Karpas-422 (cell line): ENCODE results near the gene CD5L. TPM values are rescaled to one million over a fixed set of nuclear protein-coding genes. Genes with fewer than 3 reads are reported as not detected.

Experiments used
- small RNA-seq: library from RNA; depleted of rRNA; stranded (forward); fragments of <200 nt; gene quantifications from one replicate; pipeline ENCODE3, GENCODE V24; 2014
- total RNA-seq: library from RNA; depleted of rRNA; stranded (reverse); fragments of >200 nt; shearing (Covaris generic); gene quantifications from 2 replicates; pipeline ENCODE4 v1.2.3, GENCODE V29; 2014; ENCODE audit warnings: low replicate concordance; rRNA removed

Gene CD5L
- total RNA-seq, 1 experiment from 2014 or later = 2.0 TPM

Small RNAs within 50 kb of the gene (small RNA-seq; reads per million reads assigned to genes)
- gene MRPS21P2 = not detected

Other genes with a start within 250 kb of the CD5L start
- 0.11 TPM in 1 of 2 replicates, not detected in the other for gene FCRL4, start 243.7 kb downstream of the CD5L start, total RNA-seq
- 24.7 and 45.8 TPM in 2 replicates for gene FCRL3, start 141.0 kb downstream of the CD5L start, total RNA-seq
- gene FCRL2, start 64.7 kb downstream of the CD5L start, total RNA-seq = 136 and 168 TPM in 2 replicates
- 109 and 232 TPM in 2 replicates for gene FCRL1, start 21.7 kb downstream of the CD5L start, total RNA-seq
- gene KIRREL1, start 151.8 kb upstream of the CD5L start, total RNA-seq = not detected in 2 replicates